HCT116 (cell line): Measurements from ENCODE around the gene ARHGEF11.

Experiments
- EZH2 ChIP-seq: fragments of 200-600 bp; sonication (generic); IDR thresholded peaks from 2 replicates; pipeline ENCODE4 v1.6.1; 2017; ENCODE audit warnings: antibody characterized with exemption, mixed run types
- RAD21 ChIP-seq: IDR thresholded peaks from 2 replicates; pipeline ENCODE4 v1.6.1; 2012; ENCODE audit warnings: low read depth, mild to moderate bottlenecking
- TF ChIP-seq, protein P1 (sequence below), 3 experiments: fragments of 200-600 bp in 1 of 3; sonication (generic) in 1 of 3; IDR thresholded peaks in 2 of 3; conservative IDR thresholded peaks in 1 of 3; 2 replicates each; pipeline ENCODE4 v1.5.1; 2012 to 2017; ENCODE audit warnings: low read depth in 2 of 3, low read length in 2 of 3, antibody characterized with exemption in 1 of 3, borderline replicate concordance in 1 of 3, control low read depth in 1 of 3, mild to moderate bottlenecking in 1 of 3, mixed read lengths in 1 of 3, mixed run types in 1 of 3, moderate library complexity in 1 of 3; ENCODE audit not compliant: insufficient read depth in 1 of 3

GRCh38 chr1:157042846-157043245, 2.7 kb downstream of the ARHGEF11 start:
- TF ChIP-seq, protein P1, sequence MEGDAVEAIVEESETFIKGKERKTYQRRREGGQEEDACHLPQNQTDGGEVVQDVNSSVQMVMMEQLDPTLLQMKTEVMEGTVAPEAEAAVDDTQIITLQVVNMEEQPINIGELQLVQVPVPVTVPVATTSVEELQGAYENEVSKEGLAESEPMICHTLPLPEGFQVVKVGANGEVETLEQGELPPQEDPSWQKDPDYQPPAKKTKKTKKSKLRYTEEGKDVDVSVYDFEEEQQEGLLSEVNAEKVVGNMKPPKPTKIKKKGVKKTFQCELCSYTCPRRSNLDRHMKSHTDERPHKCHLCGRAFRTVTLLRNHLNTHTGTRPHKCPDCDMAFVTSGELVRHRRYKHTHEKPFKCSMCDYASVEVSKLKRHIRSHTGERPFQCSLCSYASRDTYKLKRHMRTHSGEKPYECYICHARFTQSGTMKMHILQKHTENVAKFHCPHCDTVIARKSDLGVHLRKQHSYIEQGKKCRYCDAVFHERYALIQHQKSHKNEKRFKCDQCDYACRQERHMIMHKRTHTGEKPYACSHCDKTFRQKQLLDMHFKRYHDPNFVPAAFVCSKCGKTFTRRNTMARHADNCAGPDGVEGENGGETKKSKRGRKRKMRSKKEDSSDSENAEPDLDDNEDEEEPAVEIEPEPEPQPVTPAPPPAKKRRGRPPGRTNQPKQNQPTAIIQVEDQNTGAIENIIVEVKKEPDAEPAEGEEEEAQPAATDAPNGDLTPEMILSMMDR (IDR thresholded peaks at IDR 0.05 in 2 of 3, conservative IDR thresholded peaks at IDR 0.05 in 1 of 3; ENCODE audit: borderline replicate concordance in 1 of 3, insufficient read depth in 1 of 3, low read depth in 2 of 3, low read length in 2 of 3): no peak
- TF ChIP-seq RAD21 (no peak), EZH2 (no peak)
